HG03097 (cell line): ENCODE results near the gene FAM124A.

ENCODE experiments used
- ATAC-seq: cut with Tn5 transposase; IDR thresholded peaks from one replicate; pipeline ENCODE4 v1.9.1; 2021; ENCODE audit not compliant: unreplicated experiment, low FRiP score

The FAM124A gene

DNA sequence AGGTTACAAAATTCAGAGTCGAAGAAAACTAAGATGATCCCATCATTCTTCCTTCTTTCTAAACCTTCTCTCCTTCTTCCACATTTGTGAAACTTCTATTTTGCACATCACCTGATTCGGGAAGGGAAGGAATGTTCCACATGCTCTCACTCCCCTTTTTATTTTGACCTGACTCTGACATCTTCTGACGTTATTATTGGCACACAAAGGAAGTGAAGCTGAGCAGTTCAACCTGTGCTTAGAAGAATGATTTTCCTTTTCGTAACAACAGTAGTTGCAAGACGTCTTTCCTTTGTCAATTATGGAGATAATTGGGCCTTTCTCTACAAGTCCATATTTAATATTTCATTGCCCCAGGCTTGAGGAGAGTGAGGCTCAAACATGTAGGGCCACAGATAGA is 18.0 kb downstream of the FAM124A start:
- ATAC-seq, result no peak

GRCh38 chr13:51240958-51241357 is 18.8 kb downstream of the FAM124A start:
- no peak for ATAC-seq

GRCh38 chr13:51241720-51242119 is 19.5 kb downstream of the FAM124A start:
- ATAC-seq, result no peak

- ATAC-seq, result no peak
These were observed 21.0 kb downstream of the FAM124A start for GRCh38 chr13:51243227-51243626.

GRCh38 chr13:51243832-51244231 is 21.6 kb downstream of the FAM124A start:
- no peak for ATAC-seq

DNA sequence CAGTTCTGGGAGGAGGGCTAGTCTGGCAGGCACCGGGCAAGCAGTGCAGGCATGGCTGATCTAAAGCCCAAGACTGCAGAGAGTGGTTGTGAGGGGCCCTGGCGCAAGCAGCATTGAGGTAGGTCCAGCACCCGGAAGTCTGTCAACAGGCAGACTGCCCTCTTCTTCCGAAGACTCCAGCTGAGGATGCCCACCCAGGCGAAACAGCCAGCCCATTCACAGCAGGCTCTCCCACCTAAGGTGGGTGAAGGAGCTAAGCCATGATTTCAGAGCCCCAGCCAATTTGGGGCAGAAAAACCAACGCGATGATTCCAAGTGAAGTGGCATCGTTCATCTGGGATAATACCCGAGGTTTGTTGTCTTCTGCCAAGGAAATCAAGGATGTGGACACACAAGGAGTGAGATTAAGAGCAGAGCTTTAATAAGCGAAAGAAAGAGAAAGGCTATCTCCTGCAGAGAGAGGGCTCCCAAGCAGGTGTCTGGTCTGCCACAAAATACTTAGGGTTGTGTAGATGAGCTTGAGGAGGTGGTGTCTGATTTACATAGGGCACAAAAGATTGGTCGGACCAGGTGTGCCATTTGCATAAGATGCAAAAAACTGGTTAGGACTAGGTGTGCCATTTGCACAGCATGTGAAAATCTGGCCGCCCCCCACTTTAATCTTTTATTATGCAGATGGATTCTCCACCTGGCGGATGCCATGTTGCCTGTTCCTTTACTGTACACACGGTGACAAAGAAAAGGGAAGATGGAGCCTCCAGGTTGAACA is 22.6 kb downstream of the FAM124A start:
- no peak for ATAC-seq

DNA sequence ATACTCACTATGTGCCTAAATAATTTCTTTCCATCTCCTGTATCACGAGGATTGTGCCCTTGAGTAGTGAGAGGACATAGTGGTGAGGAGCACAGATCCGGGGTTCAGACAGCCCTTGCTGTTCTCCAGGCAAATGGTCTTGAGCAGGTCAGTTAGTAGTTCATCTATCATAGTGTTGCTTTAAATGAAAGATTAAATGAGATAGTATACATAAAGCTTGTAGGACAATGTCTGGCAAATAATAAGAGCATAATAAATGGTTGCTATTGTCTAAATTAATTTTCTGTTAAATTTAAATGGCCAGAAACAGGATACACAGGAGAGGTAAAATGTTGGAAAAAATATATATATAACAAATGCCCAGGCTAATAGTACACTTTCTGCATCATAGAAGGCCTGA is 23.4 kb downstream of the FAM124A start:
- ATAC-seq, result no peak

DNA sequence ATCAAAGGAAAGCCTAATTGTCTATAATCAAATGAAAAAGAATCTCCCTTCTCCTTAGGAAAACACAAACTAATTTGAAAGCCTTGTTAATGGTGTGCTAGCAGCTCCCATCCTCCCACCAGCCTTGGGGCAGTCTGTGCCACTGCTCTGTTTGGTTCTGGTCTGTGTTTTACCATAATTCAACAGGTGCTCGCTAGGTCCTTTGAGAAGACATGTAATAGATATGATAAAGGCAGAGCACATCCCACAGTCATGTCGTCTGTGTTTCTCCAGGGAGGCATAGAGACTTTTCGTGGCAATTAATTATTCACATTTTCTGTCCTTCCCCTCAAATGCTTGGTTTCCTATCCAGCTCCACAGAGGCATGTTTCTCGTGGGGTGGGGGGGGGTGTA is 23.8 kb downstream of the FAM124A start:
- no peak for ATAC-seq

DNA sequence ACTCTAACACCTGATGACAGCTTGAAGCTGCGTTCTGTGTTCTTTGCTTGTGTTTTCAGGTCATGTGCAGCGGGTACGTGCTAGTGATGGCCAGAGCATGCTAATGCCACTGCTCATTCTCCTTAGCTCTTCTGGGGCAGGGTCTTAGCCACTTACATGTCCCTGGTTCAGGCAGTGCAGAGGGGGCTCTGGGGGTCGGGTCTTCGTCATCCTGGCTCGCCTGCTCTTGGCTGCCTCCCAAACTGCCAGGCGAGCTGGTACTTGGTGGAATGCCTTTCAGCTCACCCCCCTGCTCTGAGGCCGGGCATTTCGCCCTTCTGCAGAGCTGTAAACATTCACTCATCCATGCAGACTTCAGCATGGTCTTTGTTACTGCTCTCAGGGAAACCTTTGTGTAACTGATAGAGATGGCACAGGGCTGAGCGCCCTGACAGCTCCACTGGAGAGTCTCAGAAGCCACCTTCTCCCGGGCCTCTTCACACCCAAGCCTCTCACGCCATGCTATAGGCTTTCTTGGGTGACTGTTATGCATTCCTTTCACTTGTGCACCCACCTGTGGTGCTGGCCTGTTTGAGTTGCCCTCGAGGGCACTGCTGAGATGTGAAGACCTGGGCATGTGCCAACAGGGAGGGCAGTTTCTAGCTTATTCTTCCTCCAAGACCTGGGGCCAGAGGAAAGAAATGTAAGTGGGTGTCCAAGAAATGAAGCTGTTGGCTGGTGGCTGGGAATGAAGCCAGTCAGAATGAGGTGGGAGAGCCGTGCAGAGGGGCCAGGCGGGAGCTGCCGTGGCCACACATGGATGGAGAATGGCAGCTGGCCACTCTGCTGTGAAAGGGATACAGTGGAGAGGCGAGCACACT is 24.4 kb downstream of the FAM124A start:
- ATAC-seq, result no peak

GRCh38 chr13:51249255-51249654 is 27.1 kb downstream of the FAM124A start:
- no peak for ATAC-seq

DNA sequence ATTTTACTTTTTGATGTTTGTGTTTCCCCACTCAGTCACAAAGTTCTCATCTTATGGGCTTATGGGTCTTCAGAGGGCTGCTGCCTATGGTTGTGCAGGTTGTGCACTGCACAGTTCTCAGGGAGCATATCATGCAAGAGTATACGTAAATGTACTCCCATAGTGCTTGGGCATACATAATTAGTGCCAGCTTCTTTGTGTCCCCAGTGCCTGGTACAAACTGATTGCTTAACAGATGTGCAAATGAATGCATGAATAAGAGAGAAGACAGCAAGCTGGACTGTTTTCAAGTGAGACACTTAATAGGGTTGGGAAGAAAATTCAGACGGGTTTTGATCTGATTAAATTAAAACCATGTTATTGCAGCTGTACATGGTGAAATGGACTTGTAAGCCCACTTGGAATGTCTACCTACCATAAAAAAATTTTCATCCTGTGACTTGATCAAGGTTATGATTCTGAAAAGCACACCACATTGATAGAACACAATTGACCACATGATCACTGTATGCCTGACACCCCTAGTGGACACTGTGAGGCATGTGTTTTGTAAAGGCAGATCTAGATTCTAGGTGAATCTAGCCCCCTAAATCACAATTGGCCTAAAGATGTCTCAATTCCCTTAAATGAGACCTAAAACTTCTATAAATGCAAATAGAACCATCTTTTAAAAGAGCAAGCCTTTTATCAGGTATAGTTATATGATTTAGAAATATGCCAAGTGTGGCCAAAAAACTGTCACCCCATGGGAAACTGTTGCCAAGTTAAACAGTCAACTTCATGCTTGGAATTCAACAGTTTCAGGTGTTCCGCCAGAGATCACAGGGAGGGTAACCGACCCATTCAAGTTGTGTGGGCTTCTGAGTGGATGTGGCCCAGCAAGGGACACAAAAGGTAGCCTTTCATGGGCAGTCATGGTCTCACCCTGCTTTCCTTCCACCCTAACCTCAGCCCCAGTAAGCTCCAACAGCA is 27.9 kb downstream of the FAM124A start:
- no peak for ATAC-seq

DNA sequence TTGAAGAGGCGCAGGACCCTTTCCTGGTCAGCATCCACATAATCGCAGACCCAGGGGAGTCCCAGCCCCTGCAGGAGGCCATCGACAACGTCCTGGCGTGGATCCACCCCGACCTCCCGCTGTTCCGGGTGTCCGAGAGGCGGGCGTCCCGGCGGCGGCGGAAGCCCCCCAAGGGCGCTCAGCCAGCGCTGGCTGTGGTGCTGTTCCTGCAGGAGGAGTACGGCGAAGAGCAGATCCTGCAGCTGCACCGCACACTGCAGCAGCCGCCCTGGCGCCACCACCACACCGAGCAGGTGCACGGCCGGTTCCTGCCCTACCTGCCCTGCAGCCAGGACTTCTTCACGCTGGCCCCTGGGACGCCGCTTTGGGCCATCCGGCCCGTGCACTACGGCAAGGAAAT is 29.3 kb downstream of the FAM124A start:
- ATAC-seq, result no peak

- no peak for ATAC-seq
These were observed 30.8 kb downstream of the FAM124A start for GRCh38 chr13:51252954-51253532.

DNA sequence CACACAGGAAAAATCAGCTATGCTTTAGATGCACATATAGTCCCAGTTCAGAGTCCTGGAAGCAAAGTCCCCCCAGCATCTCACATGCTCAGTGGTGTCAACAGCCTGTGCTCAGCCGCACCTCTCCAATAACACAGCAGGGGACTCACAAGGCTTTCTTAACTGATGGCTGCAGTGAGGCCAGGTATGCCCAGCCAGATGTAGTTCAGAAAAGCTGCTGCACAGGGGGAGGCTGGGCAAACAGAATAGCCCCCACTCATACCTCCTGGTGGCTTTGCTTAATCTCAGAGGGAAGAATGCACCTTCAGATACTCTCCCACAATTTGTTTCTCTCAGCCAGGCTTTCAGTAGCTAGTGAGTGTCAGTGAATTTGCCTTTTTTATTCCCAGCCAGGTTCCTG is 33.4 kb downstream of the FAM124A start:
- no peak for ATAC-seq

- no peak for ATAC-seq
These were observed 35.0 kb downstream of the FAM124A start for GRCh38 chr13:51257187-51257586.

- ATAC-seq, result no peak
These were observed 36.7 kb downstream of the FAM124A start for GRCh38 chr13:51258612-51259548.

GRCh38 chr13:51260154-51260553 is 38.0 kb downstream of the FAM124A start:
- no peak for ATAC-seq

DNA sequence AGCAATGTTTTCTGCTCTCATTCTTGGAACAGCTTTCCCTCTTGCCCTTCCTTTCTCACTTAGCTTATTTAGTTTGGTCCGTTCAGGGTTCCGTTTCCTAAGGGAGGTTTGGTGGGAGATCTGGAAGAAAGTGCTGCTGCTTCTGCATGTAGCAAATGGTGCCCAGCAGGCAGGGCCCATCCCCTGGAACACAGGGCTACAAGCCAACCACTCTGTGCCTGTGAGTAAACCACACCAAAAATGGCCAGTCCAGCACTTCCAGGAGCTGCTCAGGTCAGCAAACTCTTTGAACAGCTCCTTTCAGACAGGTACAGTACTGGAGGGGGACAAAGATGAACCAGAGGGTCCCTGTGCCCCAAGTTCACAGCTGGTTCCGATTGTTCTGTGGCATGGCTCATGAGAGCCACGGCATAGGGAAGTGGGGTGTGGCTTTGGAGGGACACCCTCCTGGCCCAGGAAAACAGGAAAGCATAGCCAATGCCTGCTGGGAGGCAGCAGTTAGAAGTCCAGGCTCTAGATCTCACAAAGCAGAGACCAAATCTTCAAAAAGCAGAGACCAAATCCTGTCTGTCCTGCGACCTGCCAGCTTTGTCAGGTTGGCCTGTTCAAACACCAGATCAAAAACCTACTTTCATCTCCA is 39.5 kb downstream of the FAM124A start:
- ATAC-seq, result no peak
